ENCODE results near the gene EVC. TPM values are rescaled to one million over a fixed set of nuclear protein-coding genes. Genes with fewer than 3 reads are reported as not detected.
A peak's percentile ranks its signal among the peaks of the same experiment; 100 is the strongest.

EVC gene
- total RNA-seq (2014; rRNA removed; shearing (Covaris generic)) = 7.7 and 9.1 TPM in 2 replicates
- polyA plus RNA-seq (2015; cell fraction: cytosol; rRNA removed) = 11.6 and 16.5 TPM in 2 replicates
- polyA plus RNA-seq (2015; cell fraction: nucleus; rRNA removed) = 11.9 and 20.9 TPM in 2 replicates

DNA sequence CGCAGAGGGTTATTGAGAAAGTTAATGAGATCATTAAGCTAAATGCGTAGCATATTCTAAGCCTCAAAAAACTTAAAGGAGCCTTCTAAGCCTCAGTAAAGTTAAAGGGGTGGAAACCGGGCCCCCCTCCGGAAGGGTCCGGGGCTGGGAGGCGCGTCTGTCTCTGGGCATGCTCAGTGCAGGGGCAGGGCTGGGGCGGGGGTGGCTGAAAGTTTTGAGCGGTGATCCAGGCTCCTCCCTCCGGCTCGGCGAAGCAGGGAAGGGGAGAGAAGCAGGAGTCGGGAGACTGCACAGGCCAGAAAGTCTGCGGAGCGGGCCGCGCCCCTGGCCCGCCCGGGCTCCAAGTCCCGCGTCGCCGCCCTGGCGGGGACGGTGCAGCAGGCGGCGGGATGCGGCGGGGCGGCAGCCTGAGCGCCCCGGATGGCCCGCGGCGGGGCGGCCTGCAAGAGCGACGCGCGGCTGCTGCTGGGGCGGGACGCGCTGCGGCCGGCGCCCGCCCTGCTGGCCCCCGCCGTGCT lies at the start of gene EVC:
EVC (plus strand) TSS at position 241 of the 518 bp plus-strand sequence; CDS start at position 421, 180 bp downstream.
- peak; percentile 74 for DNase-seq (ENCODE audit: low read depth, low spot score)
- in situ Hi-C loops (cut with HindIII; ENCODE audit: low pct_unique_long_range_greater_than_20kb, low sequenced_read_pairs) = no loop called here

DNA sequence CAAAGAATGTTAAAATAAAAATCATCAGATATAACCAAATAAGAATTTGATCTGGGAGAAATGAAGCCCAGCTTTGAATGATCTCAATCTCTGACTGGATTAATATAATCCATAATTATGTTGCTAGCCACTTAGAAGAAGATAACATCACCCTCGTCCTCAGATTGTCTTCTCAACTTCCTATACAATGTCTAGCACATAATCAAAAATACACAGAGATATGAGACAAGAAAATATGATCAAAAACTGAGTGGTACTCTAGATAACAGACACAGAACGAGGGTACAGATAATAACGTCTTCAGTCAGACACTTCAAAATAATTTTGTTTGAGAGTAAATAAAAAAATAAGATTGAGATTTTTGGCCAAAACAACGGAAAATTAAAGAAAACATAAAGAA lies 49.8 kb upstream of the EVC start:
- in situ Hi-C loops (cut with HindIII; ENCODE audit: low pct_unique_long_range_greater_than_20kb, low sequenced_read_pairs) = no loop called here
- DNase-seq (ENCODE audit: low read depth, low spot score) = no peak

DNA sequence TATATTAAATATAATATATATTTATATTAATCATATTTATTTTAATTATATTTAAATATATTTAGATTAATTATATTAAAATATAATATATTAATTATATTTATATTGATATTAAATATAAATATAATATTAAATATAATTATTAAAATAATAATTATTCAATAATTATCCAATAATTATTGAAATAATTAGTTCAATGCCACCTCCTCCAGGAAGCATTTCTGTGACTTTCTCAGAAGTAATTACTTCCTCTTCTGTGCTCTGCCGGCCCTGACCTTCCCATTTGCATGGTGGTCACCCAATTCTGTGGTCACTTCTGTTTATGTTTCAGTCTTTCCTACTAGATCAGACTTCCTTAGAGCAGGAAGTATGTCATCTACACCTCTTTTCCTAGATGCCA lies 48.4 kb upstream of the EVC start:
- in situ Hi-C loops (cut with HindIII; ENCODE audit: low pct_unique_long_range_greater_than_20kb, low sequenced_read_pairs) = no loop called here
- DNase-seq (ENCODE audit: low read depth, low spot score) = no peak

DNA sequence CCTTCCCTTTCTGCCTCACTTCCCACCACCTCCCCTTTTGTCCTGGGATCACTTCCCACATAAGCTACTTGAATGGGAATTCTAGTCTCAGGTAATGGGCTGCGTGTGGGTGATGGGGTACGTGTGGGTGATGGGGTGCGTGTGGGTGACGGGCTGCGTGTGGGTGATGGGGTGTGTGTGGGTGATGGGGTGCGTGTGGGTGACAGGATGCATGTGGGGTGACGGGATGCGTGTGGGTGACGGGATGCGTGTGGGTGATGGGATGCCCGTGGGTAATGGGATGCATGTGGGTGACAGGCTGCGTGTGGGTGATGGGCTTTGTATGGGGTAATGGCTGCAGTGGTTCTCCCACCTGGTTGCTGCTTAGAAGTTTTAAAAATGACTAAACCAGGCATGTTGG lies 46.2 kb upstream of the EVC start:
- no peak for DNase-seq (ENCODE audit: low read depth, low spot score)
- in situ Hi-C loops (cut with HindIII; ENCODE audit: low pct_unique_long_range_greater_than_20kb, low sequenced_read_pairs) = no loop called here

DNA sequence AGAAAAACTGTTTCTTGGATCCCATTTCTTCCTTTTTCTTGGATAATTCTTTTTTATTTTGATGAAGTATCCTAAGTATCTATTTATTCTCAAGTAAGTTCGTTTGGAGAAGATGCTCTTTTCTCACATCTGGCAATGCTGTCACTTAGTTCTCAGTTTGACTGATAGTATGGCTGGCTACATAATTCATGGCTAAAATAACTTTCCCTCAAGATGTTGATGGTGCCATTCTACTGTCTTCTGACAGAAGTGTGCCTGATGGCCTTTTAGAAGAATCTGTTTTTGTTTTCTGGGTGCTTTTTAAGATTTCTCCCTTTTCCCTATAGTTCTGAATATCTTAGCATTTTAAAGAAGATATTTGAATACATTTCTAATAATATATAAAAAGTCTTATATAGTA lies 44.3 kb upstream of the EVC start:
- no peak for DNase-seq (ENCODE audit: low read depth, low spot score)
- in situ Hi-C loops (cut with HindIII; ENCODE audit: low pct_unique_long_range_greater_than_20kb, low sequenced_read_pairs) = no loop called here

DNA sequence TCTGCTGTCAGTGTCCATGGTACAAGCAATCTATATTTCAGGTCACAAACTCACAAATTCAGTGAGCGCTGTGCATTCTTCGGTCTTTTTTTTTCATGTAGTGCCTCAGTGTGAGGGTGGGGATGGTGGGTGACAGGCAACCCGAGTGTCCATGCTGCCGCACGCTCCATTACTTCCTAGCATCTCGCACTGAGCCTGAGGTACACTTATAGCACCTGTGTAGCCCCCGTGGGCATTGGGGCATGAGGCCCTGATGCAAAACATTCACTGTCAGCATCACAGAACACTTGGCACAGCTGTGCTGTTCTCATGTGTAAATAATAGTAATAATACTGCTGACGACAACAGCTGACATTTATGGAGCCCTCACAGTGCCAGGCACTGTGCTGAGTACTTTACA lies 34.2 kb upstream of the EVC start:
- no peak for DNase-seq (ENCODE audit: low read depth, low spot score)
- in situ Hi-C loops (cut with HindIII; ENCODE audit: low pct_unique_long_range_greater_than_20kb, low sequenced_read_pairs) = no loop called here

DNA sequence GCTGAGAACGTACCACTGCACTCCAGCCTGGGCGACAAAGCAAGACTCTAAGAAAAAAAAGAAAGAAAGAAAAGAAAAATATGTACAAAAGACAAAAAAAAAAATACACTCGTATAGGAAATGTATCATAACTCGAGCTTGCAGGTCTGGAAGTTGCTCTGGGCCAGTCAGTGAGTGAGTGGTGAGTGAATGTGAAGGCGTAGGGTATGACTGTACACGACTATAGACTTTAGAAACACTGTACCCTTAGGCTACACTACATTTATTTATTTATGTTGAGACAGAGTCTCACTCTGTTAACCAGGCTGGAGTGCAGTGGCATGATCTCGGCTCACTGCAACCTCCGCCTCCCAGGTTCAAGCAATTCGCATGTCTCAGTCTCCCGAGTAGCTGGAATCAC lies 32.0 kb upstream of the EVC start:
- in situ Hi-C loops (cut with HindIII; ENCODE audit: low pct_unique_long_range_greater_than_20kb, low sequenced_read_pairs) = no loop called here
- no peak for DNase-seq (ENCODE audit: low read depth, low spot score)

DNA sequence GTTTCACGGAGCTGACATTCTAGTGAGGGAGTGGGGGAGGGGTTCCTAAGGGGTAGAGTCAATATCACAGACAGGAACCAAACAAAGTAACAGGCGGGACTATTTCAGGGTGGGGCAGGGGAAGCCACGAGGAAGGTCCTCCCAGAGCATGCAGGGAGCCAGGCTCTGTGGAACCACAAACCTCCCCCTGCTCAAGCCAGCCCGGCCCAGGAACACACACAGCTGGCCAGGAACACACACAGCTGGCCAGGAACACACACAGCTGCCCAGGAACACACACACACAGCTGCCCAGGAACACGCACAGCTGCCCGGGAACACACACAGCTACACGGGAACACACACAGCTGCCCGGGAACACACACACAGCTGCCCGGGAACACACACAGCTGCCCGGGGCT lies 27.4 kb upstream of the EVC start:
- in situ Hi-C loops (cut with HindIII; ENCODE audit: low pct_unique_long_range_greater_than_20kb, low sequenced_read_pairs) = no loop called here
- DNase-seq (ENCODE audit: low read depth, low spot score) = no peak

DNA sequence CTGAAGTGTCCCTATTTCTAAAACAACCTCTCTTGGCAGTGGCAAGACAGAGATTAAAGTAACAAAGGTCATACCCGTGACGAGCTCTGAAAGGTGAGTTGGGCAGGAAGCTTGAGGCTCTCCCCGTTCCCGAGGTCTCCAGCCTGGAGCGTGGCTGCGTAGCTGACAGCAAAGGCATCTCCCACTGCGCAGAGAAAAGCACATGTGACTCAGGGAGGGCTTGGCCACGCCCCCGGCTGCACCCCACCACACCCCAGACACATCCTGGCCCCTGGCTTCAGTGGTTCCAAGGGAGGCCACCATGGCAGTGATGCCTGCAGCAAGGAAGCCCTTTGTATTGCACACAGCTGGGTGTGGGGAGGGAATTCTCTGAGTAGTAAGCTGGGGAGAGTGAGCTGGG lies 25.7 kb upstream of the EVC start:
- in situ Hi-C loops (cut with HindIII; ENCODE audit: low pct_unique_long_range_greater_than_20kb, low sequenced_read_pairs) = no loop called here

DNA sequence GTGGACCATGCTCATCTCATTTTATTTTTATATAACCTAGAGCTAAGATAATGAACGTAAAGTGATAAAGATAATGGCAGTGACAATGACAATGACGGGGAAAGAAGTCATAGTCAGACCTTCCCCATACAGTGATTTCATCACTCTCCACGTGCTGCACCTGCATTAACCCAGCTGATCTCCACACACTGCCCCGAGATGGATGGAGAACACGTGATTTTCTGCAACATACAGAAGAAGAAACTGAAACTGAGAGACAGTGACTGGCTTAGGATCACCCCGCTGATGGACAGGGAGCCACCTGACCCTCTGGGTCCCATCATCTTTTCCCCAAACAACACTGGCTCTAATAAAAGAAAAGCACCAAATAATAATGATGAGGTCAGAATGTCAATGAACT lies 24.7 kb upstream of the EVC start:
- in situ Hi-C loops (cut with HindIII; ENCODE audit: low pct_unique_long_range_greater_than_20kb, low sequenced_read_pairs) = no loop called here
- no peak for DNase-seq (ENCODE audit: low read depth, low spot score)

More for the DNA sequence above, 25.7 kb upstream of the EVC start:
- no peak for DNase-seq (ENCODE audit: low read depth, low spot score)

DNA sequence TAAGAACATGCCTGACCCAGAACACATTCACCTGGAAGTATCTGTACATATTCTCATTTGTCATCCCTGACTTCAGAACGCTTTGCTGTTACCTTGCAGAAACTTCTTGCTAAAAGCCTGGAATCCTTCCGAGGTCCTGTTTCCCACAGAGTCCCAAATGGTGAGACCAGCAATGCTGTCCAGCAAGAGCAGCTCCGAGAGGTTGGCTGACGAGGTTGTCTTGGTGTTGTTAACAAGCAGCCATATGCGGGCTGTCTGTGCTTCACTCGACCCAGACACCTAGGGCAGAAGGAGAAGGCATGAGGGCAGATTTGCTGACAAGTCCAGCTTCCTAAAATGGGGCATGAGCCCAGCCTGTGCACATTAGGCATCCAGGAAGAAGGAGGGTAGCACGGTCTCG lies 21.9 kb upstream of the EVC start:
- in situ Hi-C loops (cut with HindIII; ENCODE audit: low pct_unique_long_range_greater_than_20kb, low sequenced_read_pairs) = no loop called here

DNA sequence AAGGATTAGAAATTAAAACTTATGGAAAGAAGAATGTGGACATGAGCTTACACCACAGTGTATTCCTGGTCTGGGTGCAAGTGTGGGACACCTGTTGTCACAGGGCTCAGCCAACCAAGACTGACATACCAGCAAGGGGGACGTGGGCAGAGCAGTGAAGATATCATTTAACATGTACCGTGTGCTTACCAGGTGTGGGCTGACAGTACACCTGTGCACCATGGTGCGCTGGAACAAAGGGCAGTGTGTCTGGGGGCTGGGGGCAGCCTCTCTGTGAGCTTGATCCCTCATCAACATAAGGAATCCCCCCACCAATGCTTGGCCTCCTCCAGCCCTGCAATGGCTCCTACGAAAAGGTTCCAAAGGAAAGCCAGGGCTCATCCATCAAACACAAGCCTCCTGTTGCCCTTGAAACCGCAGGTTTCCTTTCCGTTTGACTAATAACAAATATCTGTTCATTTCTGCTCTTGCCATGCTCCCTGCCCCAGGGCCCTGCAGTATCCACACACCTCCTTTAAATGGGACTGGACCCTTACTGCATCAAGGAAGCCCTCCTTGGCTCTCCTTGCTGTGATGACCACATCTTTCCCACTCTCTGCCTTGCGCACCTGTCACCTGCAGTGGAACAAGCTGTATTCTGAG lies 19.4 kb upstream of the EVC start:
- in situ Hi-C loops (cut with HindIII; ENCODE audit: low pct_unique_long_range_greater_than_20kb, low sequenced_read_pairs) = no loop called here
- no peak for DNase-seq (ENCODE audit: low read depth, low spot score)

More for the DNA sequence above, 21.9 kb upstream of the EVC start:
- DNase-seq (ENCODE audit: low read depth, low spot score) = no peak

DNA sequence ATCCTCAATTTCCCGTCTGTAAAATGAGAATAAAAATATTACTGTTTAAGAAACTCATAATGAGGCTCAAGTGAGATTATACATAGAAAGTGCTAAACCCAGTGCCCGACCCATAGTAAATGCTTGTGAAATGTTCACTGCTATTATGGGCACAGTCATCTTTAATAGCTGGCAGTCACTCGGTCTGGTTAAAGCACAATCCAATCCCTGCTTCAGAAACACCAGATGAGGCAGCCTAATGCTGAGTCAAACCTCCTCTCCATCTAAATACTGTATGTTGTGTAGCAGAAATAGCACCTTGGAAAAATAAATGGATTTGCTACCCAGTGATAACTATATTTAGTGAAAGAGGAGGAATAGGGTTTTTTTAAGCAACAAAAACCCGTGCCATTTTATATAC lies 17.1 kb upstream of the EVC start:
- in situ Hi-C loops (cut with HindIII; ENCODE audit: low pct_unique_long_range_greater_than_20kb, low sequenced_read_pairs) = no loop called here
- DNase-seq (ENCODE audit: low read depth, low spot score) = no peak

DNA sequence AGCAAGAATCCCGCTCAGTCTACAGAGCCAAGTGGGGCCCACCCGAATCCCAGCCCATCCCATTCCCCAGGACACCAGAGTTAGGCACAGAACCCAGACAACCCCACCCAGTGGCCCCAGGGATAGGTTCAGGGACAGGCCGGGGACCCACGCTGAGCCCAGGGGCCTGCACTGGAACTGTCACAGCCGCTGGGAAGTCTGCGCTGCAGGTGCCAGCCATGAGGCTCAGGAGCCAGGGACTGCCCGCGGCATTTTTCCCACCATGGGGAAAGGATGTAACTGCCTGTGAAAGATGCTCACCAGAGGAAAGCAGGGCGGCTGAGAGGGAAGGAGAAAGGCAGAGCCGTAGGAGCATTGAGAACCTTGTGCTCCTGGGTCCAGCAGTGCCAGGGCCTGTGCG lies 14.7 kb upstream of the EVC start:
- in situ Hi-C loops (cut with HindIII; ENCODE audit: low pct_unique_long_range_greater_than_20kb, low sequenced_read_pairs) = no loop called here

DNA sequence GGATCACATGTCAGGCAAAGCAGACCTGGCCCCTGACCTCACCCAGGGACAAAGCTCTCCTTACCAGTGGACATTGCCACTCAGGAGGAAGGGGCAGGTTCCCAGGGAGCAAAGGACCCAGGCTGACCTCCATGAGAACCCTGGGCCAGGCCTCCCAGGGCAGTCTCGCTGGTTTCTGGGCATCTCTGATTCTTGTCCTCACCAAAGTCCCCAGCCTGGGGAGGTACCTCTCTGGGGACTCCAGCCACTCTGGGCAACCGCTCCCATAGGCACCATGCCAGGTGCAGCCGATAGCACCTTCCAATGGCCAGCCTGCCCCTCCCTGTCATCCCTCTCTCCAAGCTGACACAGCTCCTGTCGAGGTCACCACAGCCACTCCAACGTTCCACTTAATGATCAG lies 10.5 kb upstream of the EVC start:
- no peak for DNase-seq (ENCODE audit: low read depth, low spot score)
- in situ Hi-C loops (cut with HindIII; ENCODE audit: low pct_unique_long_range_greater_than_20kb, low sequenced_read_pairs) = no loop called here

More for the DNA sequence above, 14.7 kb upstream of the EVC start:
- DNase-seq (ENCODE audit: low read depth, low spot score) = no peak

DNA sequence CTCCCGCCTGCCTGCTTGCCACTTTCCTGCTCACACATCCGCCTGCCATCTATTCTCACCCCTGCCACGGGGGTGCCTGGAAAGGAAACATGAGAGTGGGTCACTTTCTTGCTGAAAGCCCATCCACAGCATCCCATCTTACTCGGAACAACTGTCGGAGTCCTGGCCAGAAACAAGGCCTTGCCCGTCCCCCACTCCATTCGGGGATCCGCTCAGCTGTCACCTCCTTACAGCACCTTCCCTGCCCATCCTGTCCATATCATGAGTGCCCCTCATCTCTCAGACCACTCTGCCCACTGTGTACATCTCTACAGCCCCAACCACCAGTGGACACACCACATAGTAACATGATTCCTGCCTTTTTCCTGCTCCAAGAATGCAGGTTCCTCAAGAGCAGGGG lies 9.0 kb upstream of the EVC start:
- no peak for DNase-seq (ENCODE audit: low read depth, low spot score)
- in situ Hi-C loops (cut with HindIII; ENCODE audit: low pct_unique_long_range_greater_than_20kb, low sequenced_read_pairs) = no loop called here

DNA sequence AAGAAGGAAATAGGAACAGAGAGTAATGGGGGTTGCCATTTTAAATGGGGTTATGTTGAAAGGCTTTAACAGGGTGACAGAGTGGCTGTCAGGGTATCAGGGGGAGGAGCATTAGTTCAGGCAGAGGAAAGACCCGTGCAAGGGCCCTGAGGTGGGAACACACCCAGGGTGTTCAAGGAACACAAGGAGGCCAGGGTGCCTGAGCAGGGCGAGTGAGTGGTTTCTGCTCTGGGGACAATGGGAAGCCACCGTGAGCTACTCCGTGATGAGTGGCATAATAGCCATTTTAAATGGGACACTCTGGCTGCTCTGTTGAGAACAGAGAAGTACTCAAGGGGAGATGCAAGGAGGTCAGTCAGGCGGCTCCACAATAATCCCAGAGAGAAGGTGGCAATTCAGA lies 7.2 kb upstream of the EVC start:
- no peak for DNase-seq (ENCODE audit: low read depth, low spot score)
- in situ Hi-C loops (cut with HindIII; ENCODE audit: low pct_unique_long_range_greater_than_20kb, low sequenced_read_pairs) = no loop called here

DNA sequence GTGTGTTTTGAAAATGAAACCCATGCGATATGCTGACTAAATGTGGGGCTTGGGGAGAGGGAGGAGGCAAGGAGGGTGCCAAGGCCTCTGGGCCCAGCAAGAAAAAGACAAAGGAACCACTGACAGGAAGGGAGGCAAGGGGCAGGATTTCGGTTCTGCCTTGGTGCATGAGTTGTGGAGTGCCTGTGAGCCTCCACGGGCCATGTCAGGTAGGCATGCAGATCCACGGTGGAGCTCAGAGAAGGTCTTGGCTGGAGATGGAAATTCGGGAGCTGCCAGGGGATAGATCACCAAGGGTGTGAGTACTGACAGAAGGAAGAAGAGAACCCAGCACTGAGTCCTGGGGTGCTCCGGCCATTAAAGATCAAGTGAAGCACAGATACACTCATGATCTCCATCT lies 6.7 kb upstream of the EVC start:
- no peak for DNase-seq (ENCODE audit: low read depth, low spot score)
- in situ Hi-C loops (cut with HindIII; ENCODE audit: low pct_unique_long_range_greater_than_20kb, low sequenced_read_pairs) = no loop called here

DNA sequence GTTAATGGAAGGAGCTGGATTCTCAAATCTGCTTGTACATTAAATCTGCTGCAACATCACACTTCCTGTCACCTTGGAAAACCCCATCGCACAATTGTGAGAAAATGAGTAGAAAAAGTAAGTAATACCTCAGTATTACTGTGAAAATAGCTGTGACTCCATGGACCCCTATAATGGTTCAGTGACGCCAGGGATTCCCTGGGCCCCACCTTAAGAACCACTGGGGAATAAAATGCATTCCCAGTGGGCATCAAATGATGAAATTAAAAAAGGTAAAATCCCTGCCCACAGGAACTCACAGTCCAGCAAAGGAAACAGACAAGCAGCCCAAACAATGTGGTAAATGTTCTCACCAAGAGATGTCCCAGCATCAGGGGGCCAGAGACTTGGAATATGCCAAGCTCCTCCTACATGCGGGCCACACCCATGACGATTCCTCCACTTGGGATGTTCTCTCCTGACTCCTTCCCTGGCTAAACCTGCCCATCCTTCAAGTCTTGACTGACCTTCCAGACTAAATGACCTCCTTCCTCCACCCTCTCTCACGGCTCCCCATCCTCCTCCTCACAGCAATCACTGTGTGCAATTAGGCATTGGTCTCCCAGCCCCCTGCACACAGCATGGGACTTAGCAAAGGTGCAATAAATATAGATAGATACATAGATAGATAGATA lies 5.2 kb upstream of the EVC start:
- in situ Hi-C loops (cut with HindIII; ENCODE audit: low pct_unique_long_range_greater_than_20kb, low sequenced_read_pairs) = no loop called here
- no peak for DNase-seq (ENCODE audit: low read depth, low spot score)

All from SK-MEL-5 (cell line).